ENCODE measurements around the gene ROBO3.

The ROBO3 gene

DNA sequence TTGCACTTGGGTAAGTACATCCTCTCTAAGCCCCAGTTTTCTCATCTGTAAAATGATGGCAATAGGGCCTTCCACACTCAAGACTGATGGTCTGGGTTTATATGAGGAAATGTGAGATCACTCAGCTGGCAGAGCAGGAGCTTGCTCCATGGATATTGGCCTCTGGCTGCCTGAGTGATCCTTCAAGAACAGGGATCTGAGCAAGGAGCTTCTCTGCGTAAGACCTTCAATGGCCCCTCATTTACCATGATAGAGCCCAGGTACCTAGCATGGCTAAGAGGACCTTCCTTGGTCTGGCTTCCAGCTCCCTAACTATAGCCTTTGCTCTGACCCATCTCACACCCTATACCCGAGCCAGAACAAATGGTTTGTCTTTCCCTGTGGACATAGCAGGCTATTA is 26.9 kb downstream of the ROBO3 start:
- DNase-seq (ENCODE audit: low spot score) = no peak

DNA sequence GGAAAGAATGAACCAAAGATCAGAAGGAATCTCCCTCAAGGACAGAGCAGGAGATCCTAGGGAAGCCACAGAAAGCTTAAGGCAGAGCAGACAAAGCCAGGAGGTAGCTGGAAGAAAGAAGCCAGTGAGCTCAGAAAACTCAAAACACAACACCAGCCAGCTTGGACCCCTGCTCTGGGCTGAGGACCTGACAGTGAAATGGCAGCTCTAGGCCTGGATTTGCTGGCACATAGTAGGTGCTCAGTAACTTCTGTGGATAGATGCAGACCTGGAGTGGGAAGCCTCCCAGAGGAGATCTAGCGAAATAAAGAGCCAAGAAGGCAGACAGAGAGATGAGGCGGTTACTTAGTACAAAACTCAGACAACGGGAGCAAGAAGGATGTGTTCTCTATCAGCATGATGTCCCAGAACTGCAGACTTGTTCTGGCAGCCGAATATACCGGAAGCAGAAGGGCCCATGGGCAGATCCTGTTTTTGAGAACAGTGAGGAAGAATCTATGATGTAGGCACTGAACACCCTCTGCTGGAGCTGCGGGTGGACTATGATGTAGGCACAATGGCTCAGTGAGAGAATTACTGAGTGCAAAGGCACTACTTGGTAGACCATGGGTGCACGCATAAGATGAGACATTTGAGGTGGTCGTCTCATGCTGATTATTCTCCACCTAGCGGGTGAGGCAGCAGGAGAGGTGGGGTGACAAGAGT is 27.7 kb downstream of the ROBO3 start:
- no peak for DNase-seq (ENCODE audit: low spot score)

DNA sequence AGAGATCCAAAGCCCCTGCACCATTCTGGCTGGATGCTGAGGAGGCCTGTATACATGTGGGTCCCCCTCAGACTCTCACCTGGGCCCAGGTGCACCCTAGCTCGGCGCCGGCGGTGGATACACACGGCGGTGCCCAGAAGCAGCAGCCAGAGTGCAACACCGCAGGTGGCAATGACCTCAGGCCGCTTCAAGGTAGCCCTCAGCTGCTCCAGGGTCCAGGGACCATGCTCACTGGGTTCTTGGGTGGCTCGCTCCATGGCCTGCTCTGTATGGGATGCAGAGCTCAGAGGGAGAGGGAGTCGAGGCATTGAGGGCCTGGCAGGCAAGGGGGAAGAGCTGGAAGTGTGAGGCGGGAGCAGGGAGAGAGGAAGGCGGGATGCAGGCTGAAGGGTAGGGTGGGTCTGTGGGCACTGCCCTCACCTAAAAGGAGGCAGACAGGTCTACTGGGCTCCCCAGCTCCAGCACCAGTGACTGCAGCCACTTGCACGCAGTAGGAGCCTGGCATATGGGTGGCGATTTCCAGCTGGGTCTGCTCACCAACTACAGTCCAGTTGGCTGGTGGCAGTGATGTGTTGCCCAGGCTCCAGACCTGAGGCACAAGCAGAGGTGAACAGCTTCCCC is 28.7 kb downstream of the ROBO3 start:
- no peak for DNase-seq (ENCODE audit: low spot score)

DNA sequence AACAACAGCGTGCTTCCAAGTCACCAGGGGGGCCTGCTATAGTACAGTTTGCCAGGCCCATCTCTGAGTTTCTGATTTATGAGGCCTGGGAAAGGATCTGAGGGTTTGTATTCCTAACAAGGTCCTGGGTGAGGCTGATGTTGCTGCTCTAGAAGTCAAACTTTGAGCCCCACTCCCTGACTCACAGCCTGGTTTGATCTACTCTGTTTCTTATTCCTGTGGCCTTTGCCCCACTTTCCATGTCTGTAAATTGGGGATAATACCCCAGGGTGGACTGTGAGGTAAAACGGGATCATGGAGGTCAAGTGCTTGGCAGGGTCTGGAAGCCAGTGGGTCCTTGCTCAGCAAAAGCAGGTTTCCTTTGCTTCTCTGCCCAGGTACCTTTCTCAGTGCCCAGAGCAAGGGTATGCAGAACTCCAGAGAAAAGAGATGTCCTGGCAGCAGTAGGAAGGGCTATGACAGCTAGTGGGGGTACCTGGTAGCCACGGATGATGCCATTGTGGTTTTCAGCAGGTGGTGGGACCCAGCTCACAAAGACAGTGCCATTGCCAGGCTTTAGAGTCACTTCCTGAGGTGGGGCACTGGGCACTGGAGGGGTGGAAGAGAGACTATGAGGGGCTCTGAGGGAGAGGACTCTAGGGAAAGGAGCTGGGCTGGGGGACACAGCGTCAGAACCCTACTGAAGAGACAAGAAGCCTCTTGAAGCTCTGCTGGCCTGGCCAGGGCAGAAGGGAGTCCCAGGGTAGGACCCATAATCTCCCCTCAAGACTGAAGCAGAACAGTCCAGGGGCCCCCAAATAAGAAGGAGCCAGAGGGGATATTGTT is 29.6 kb downstream of the ROBO3 start:
- DNase-seq (ENCODE audit: low spot score) = no peak

DNA sequence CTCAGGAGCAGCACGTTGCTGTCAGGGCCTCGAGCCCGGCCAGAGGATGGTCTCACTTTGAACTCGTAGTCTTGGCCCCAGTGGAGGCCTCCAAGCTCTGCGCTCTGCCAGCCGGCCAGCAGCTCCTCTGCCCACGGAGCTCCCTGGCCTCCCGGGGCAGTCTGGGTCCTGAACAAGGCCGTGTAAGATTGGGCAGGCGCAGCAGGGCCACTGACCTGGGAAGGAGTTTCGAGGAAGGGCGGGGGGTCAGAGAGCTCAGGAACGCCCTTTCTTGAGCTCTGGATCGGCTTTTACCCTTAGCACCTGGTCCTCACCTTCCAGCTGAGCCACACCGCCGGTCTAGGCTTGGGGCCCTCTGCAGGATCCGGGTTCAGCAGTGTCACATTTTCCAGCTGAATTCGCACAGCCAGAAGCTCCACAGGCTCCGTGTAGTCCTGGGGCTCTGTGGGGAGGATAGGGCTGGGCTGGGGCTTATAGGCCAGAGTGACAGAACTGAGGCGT is 30.3 kb downstream of the ROBO3 start:
- no peak for DNase-seq (ENCODE audit: low spot score)

DNA sequence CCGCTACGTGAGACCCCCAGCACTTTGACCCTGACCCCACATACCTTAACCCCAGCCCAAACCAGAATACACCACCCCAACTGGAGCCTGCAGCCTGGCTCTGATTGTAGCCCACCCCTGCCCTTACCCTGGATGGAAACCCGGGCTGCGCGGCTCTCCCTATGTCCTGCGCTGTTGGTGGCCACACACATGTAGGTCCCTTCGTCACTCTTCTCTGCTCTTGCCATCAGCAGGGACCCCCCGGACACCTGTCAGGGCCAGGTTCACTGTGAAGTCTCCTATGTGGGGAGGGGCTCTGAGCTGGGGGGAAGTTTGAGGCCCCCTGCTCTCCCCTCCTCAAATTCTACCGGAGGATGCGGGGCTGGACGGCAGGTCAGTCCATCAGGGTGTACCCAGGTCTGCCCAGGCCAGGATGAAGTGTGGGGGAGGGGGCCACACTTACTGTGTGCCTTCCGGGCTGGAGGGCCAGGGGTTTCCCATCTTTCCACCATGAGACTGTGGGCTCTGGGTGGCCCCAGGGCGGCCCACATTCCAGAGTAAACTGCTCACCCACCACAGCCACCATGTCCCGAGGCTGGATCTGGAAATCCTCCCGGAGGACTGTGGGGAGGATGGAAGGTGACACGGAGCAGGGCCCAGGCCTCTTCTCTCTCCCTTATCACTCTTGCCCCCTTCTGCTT is 31.0 kb downstream of the ROBO3 start:
- no peak for DNase-seq (ENCODE audit: low spot score)

DNA sequence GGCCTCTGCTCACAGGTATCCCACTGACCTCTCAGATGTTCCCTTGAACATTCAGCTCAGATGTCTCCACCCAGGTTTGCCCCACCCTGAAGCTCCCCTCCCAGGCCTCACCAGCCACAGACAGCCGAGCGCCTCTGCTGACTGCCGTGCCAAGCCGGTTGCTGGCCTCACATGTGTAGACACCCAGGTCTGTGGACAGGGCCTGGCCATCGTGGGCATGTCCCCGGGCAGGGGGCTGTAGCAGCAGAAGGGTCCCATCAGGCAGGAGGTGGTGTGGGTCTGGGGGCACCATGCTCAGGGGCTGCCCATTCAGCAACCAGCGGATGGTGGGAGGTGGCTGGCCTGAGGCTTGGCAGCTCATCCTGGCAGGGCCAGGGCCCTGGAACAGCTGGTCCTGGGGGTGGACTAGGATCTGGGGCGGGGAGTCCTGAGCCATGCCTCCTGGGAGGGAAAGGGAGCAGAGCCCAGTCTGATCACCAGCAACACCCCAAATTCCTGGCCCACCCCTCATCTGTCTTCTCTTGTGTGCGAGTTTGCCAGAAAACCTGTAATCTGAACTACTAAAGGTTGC is 31.7 kb downstream of the ROBO3 start:
- DNase-seq (ENCODE audit: low spot score) = no peak

DNA sequence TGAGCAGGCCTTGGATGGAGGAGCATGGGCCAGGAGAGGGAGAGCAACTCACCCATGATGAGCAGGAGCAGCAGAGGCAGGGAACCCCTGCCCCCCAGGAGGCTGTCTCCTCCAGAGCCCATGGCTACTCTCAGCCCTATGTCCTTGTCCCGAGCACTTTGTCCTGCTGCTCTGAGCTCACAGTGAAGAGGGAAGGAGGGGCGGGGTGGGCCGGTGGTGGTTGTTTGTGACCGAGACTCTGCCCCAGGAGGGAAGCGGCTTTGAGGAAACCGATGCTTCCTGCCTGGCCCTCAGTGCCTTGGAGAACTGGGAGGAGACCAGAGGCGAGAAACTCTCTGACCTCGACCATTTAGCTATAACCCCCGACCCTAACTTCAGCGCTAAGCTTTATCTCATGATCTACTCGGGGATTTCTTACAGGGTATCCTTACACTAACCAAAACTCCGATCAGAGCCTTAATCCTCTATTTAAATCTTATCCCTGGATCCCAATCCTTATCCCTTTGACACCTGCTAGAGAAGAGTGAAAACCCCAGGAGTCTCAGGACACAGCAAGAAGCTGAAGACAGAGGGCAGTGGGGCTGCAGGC is 32.5 kb downstream of the ROBO3 start, which contains the start of gene ROBO4:
TSS of gene ROBO4 (minus strand) at position 192 of the 589 bp plus-strand sequence. CDS start at position 122, 70 bp downstream.
- no peak for DNase-seq (ENCODE audit: low spot score)

DNA sequence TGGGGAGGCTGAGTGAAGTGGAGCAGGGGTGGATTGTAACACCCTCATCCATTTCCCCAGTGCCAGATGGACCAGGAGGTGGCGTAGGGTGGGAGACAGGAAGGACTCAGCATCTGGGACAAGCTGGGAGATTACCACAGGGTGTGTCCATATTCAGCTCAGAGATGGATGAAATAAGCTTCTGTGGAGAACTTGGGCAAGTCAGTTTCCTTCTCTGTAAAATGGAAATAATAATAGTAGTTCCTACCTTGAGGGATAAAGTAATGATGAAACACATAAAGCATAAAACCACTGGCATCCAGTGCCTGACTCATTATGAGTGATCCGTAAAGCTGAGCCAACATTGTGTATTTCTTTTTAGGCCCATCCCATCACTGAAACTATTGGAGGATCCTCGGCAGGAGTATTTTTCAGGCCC is 33.0 kb downstream of the ROBO3 start:
- DNase-seq (ENCODE audit: low spot score) = no peak

DNA sequence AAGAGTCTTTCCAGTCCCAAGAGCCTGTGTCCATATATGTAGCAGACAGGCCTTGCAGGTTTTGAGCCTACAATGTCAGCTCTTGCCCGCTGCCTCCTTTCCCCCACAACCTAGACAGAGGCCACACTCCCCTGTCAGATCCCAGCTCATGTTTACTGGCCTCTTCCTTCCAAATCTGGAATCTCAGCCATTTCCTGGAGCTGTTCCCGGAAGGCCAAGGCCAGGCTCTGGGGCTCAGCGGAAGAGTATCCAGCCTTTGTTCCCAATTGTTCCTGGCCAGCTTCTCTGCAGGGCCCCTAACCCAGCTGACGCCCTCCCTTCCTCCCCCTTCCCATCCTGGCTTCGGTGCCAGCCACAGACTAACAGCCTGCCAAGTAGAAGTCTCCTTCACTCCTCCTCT is 33.5 kb downstream of the ROBO3 start:
- no peak for DNase-seq (ENCODE audit: low spot score)

DNA sequence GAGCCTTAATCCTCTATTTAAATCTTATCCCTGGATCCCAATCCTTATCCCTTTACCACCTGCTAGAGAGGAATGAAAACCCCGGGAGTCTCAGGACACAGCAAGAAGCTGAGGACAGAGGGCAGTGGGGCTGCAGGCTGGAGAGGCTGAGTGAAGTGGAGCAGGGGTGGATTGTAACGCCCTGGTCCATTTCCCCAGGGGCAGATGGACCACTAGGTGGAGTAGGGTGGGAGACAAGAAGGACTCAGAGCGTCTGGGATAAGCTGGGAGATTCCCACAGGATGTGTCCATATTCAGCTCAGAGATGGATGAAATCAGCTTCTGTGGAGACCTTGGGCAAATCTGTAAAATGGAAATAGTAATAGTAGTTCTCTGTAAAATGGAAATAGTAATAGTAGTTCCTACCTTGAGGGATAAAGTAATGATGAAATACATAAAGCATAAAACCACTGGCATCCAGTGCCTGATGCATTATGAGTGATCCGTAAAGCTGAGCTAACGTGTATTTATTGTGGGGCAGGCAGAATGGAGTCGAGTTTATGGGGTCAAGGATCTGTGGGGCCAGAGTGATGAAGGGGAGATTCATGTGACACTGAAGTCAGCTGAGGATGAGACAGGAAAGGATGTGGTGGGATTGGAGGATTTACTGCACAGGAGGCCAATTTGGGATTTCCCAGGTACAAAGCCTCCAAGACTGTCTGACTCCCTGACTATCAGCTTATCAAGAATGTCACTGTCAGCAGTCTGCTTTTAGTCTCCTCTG is 34.3 kb downstream of the ROBO3 start:
- no peak for DNase-seq (ENCODE audit: low spot score)

DNA sequence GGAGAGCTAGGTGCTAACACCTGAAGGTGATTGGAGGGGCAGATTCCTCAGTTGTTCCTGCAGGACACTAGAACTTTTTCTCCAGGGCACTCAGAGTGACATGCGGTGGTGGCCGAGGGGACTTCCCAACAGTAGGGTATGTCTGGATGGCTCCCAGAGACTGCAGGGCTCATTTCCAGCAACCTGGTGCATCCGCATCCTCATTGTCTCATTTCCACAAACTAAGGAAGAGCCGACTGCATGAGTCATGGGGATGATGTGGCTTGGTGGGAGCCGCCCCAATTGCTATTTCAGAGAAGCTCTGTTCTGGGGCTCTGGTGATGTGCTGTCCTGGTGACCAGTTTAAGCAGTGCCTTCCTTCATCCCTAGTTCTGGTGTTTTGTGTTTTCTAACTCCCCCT is 35.2 kb downstream of the ROBO3 start:
- no peak for DNase-seq (ENCODE audit: low spot score)

DNA sequence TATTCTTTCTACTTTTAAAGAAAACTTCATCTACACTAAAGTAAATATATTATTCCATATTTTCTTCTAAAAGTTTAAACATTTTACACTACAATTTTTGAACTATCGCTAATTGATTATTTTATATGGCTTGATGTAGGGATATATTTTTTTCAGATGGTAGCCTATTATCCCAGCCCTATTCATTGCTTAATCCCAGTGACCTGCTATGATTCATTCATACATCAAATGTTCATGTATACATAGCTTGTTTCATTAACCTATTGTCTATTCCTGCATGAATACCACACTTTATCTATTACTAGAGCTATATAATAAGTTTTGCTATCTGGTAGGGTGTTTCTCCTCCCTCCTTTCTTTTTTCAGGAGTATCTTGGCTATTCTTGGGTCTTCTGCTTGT is 37.4 kb downstream of the ROBO3 start:
- DNase-seq (ENCODE audit: low spot score) = no peak

DNA sequence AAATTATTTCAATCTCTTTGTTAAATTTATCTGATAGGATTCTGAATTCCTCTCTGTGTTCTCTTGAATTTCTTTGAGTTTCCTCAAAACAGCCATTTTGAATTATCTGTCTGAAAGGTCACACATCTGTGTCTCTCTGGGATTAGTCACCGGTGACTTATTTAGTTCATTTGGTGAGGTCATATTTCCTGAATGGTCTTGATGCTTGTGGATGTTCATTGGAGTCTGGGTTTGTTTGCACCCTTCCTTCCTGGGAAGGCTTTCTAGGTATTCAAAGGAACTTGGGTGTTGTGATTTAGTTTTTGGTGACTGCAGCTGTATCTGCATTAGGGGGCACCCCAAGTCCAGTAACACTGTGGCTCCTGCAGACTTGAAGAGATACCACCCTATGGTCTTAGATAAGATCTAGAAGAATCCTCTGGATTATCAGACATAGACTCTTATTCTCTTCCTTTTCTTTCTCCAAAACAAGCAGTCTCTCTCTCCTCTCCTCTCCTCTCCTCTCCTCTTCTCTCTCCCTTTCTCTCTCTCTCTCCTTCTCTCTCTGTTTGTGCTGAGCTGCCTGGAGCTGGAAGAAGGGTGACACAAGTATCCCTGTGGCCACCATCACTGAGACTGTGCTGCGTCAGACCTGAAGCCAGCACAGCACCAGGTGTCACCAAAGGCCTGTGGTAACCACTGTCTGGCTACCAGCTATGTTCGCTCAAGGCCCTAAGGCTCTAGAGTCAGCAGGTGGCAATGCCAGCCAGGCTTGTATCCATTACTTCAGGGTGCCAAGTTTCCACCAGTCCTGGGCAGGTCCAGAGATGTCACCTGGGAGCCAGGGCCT is 50.5 kb downstream of the ROBO3 start:
- no peak for DNase-seq (ENCODE audit: low spot score)

DNA sequence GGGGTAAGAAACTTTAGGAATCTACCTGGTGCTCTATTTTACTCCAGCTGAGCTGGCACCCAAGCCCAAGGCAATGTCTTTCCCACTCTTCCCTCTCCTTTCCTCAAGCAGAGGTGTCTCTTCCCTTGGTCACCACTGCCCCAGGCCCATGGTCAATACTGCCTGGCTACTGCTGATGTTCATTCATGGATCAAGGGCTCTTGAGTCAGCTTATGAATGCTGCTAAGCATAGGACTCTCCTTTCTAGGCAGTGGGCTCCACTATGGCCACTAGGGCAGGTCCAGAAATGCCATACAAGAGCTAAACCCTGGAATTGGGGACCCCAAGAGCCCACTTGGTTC is 51.1 kb downstream of the ROBO3 start:
- DNase-seq (ENCODE audit: low spot score) = no peak

DNA sequence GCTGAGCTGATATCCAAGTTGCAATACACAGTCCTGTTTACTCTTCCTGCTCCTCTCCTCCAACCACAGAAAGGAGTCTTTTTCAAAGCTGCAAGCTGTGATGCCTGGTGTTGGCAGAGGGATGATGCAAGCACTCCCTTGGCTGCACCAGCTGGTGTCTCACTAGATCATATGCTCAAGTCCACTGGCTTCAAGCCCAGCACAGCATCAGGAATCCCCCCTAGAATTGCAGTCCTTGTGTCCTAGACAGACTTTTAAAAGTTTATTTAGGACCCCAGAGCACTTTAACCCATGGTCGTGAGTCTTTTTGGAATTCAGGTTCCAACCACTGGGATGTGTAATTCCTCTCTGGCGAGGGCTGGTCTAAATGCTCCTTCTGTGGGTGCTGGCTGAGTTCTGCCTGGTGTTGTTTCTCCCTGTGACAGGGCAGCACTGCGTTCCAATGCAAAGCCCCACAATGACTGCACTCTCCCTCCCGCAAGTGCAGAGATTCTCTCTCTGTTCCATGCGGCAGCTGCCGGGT is 51.9 kb downstream of the ROBO3 start:
- no peak for DNase-seq (ENCODE audit: low spot score)

DNA sequence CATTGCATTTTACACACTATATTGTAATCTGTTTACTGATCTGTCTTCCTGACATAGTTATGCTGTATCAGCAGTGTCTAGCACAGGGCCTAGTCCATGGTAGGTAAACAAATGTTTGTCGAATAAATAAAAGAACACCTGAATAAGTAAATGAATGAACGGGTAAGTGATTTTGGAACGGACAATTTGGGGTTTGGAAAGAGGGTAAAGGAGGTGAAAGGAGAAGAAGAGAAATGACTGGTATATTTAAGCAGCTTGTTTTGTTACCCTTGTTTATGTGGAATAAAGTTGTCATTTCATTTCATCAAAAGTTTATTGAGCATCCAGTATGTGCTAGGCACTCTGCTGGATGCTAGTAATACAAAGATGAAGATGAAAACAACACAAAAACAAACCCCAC is 53.7 kb downstream of the ROBO3 start, which contains the start of gene HEPN1:
TSS of gene HEPN1 (plus strand) at position 301 of the 400 bp plus-strand sequence.
- DNase-seq (ENCODE audit: low spot score) = no peak

DNA sequence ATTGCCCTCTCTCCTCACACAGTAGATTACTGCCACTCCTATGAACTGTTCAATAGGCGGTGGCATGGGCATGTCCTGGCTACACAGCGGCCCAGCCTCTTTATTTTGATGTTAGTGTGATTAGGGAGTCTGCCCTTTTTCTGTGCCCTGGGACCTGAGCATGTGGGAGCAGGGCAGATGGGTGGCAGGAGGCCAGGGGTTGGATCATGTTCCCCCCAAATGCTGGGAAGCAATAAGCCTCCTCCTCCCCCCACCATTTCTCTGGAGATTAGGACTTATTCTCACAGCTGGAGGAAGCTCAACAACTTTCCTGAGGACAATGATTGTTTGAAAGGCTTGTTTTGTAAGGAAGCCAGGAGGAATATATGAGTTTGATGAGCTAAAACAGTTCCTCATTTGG is 54.7 kb downstream of the ROBO3 start:
- DNase-seq (ENCODE audit: low spot score) = no peak

DNA sequence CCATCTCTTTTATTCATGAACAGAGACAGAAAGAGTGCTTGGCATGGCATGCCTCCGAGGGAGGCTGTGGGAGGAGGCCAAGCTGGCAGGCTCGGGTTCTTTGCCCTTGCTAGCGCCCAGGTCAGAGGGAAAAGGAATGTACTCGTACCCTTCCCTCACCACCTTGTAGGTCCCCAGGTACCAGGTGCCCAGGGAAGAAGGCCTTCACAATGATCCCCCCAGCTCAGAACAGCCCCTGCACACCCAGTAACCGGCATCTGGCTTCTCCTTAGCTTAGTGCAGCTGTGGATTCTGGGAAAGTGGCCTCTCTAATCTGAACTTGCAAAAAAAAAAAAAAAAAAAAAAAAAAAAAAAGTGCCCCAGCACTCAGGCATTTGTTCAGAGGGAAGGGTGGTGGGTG is 55.1 kb downstream of the ROBO3 start:
- no peak for DNase-seq (ENCODE audit: low spot score)
